Skeletal muscle tissue (tissue), 4 donors: ENCODE measurements around the gene LMNTD1. TPM values are rescaled to one million over a fixed set of nuclear protein-coding genes. Genes with fewer than 3 reads are reported as not detected.

Source experiments
- H3K27ac ChIP-seq: one replicate; pipeline ENCODE4 v1.7.0; 2013; ENCODE audit warnings: mild to moderate bottlenecking, low read depth, low read length, inconsistent platforms
- H3K27me3 ChIP-seq, 3 donors: one replicate each; pipeline ENCODE4 v1.7.0; 2013; ENCODE audit warnings: low read length in 3 of 3; ENCODE audit not compliant: control insufficient read depth in 3 of 3, insufficient read depth in 3 of 3
- H3K36me3 ChIP-seq, 3 donors: one replicate each; pipeline ENCODE4 v1.7.0; 2013; ENCODE audit warnings: low read length in 3 of 3; ENCODE audit not compliant: control insufficient read depth in 3 of 3, insufficient read depth in 3 of 3
- H3K4me1 ChIP-seq, 3 donors: one replicate each; pipeline ENCODE4 v1.7.0; 2013; ENCODE audit warnings: low read length in 3 of 3, mild to moderate bottlenecking in 3 of 3; ENCODE audit not compliant: control insufficient read depth in 3 of 3, insufficient read depth in 3 of 3
- H3K4me3 ChIP-seq, 3 donors: one replicate each; pipeline ENCODE4 v1.7.0; 2013; ENCODE audit warnings: low read length in 3 of 3
- H3K9ac ChIP-seq, 3 donors: one replicate each; pipeline ENCODE4 v1.7.0; 2013; ENCODE audit warnings: low read length in 3 of 3, mild to moderate bottlenecking in 3 of 3, moderate library complexity in 2 of 3, low read depth in 1 of 3
- H3K9me3 ChIP-seq, 3 donors: one replicate each; pipeline ENCODE4 v1.7.0; 2013; ENCODE audit warnings: low read length in 3 of 3; ENCODE audit not compliant: control insufficient read depth in 3 of 3
- total RNA-seq: library from RNA; depleted of rRNA; stranded (reverse); fragments of >200 nt; gene quantifications from one replicate; pipeline ENCODE4 v1.2.3, GENCODE V29; 2014
- donor health status: Osteomylitis.

Gene LMNTD1
- total RNA-seq, 1 donor from 2014 or later = 0.52 TPM

DNA sequence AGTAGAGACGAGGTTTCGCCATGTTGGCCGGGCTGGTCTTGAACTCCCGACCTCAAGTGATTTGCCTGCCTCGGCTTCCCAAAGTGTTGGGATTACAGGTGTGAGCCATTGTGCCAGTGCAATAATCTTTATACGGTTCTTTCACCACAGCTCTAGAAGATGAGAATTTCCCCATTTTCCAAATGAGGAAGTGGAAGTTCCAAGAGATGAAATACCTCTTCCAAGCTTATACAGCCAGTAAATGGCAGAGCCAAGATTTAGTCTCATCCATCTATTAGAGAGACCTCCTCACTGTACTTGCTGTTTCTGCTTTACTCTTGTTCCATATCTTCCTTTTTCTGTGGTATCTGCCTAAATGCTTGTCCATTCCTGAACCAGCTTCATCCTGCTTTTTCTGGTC, 3.1 kb upstream of the LMNTD1 start:
- no peak overlapping the region for H3K4me3 ChIP-seq
- H3K36me3 ChIP-seq = no peaks in the 10 kb centered on the region
- H3K27me3 ChIP-seq = no peaks in the 10 kb centered on the region
- no peak overlapping the region for H3K9ac ChIP-seq
- no peaks in the 10 kb centered on the region for H3K9me3 ChIP-seq
- H3K27ac ChIP-seq = no peak overlapping the region
- no peaks in the 10 kb centered on the region for H3K4me1 ChIP-seq

DNA sequence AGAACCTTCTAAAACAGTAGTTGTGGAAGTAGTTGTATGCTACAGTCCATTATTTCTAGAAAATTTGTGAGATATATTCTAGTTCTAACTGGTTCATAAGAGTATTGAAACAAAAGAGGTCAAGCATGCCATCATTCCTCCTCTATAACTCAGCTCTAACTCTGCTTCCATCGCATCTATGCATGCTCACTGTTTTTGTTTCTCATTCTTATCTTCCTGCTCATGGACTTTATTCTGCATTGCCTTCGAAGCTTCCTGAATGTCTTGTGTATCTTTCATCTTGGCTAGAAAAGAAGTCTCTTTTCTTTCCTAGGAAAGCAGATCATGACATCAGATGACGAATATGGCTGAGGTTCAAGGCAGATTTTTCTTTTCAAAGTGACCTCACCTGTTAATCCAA, 402 bp downstream of the LMNTD1 start:
- H3K27ac ChIP-seq = no peak overlapping the region
- H3K9ac ChIP-seq = no peak overlapping the region
- no peak overlapping the region for H3K4me3 ChIP-seq
- no peaks in the 10 kb centered on the region for H3K27me3 ChIP-seq
- H3K36me3 ChIP-seq = no peaks in the 10 kb centered on the region
- no peaks in the 10 kb centered on the region for H3K9me3 ChIP-seq
- H3K4me1 ChIP-seq = no peaks in the 10 kb centered on the region

DNA sequence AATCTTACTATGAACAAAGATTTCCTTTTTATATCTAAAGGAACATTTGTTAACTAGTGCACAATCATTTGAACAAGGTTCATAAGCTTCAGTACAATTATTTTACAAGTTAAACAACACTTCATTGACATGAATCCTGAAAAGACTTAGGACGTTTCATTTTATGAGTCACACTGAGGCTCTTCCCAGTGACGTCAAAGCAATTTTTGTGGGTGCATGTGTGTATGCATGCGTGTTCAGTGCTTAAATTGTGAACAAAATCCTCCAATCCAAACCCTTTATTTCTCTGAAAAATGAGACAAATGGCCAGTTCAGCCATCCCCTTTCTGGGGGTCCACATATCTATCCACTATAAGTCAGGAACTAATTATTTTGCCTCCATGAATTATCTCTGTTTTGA, 2.9 kb downstream of the LMNTD1 start:
- no peaks in the 10 kb centered on the region for H3K9me3 ChIP-seq
- no peak overlapping the region for H3K27ac ChIP-seq

DNA sequence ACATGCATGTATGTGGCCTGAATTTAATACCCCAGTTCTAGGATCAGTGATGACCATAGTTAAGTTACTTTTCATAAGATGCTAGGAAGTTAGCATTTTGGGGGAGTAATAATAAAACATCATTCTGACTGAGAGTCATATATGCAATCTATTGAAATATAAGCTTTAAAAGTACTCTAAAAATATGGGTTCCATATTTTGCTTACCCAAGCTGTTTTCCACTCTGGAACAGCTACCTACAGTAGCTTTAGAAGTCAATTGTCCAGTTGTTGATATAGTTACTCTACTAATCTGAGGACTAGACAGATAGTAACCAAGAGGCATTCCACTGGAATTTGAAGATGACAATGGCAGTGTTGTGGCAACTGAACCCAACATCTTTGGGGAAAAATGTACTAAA, 4.0 kb downstream of the LMNTD1 start:
- Histone ChIP-seq H3K9ac (no peak overlapping the region), H3K4me3 (no peak overlapping the region), H3K27ac (no peak overlapping the region)

More for the DNA sequence above, 2.9 kb downstream of the LMNTD1 start:
- H3K4me1 ChIP-seq = no peaks in the 10 kb centered on the region
- no peaks in the 10 kb centered on the region for H3K36me3 ChIP-seq
- H3K4me3 ChIP-seq = no peak overlapping the region
- no peaks in the 10 kb centered on the region for H3K27me3 ChIP-seq
- no peak overlapping the region for H3K9ac ChIP-seq

DNA sequence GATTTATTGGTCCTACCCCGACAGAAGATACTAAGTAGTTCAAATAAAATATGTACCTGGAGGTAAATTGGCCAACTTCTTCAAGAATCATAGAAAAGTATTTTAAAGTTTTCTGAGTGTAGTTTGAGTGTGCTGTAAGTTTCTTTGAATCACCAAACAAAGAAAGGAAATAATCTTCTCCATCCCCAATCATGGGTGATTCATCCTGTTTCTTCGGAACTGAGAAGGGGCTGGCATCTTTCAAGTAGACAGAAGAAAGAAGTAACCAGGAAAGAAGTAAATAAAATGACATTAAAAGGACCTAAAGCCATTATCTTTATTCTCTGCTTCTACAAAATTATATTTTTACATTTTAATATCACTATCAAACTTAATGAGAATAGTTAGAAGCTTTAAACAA, 6.8 kb downstream of the LMNTD1 start:
- H3K27ac ChIP-seq = no peak overlapping the region
- H3K4me3 ChIP-seq = no peak overlapping the region
- H3K9me3 ChIP-seq = no peaks in the 10 kb centered on the region
- H3K9ac ChIP-seq = no peak overlapping the region
- H3K4me1 ChIP-seq = no peaks in the 10 kb centered on the region
- H3K36me3 ChIP-seq = no peaks in the 10 kb centered on the region
- H3K27me3 ChIP-seq = no peaks in the 10 kb centered on the region

More for the DNA sequence above, 4.0 kb downstream of the LMNTD1 start:
- no peaks in the 10 kb centered on the region for H3K4me1 ChIP-seq
- H3K27me3 ChIP-seq = no peaks in the 10 kb centered on the region
- no peaks in the 10 kb centered on the region for H3K36me3 ChIP-seq
- no peaks in the 10 kb centered on the region for H3K9me3 ChIP-seq

DNA sequence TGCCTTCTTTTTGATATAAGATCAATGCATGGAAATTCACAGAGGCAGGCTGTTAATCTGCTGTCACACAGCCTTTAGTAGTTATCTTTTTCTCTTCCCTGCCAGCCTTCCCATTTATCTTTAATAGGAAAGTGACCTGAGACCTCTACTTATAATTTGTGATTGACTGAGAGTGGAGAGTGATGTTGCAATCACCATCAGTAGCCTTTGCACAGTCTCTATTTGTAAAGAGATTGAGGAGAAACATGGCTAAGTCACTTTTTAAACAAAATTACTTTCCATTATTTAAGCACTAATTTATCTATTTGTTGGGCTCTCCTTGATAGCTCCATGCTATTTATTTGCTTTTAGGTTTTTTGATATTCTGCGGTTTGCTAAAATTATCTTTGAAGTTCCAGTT, 19.9 kb downstream of the LMNTD1 start:
- Histone ChIP-seq H3K9me3 (no peaks in the 10 kb centered on the region), H3K27ac (no peak overlapping the region), H3K4me3 (no peak overlapping the region), H3K9ac (no peak overlapping the region), H3K27me3 (no peaks in the 10 kb centered on the region), H3K36me3 (no peaks in the 10 kb centered on the region), H3K4me1 (no peaks in the 10 kb centered on the region)

DNA sequence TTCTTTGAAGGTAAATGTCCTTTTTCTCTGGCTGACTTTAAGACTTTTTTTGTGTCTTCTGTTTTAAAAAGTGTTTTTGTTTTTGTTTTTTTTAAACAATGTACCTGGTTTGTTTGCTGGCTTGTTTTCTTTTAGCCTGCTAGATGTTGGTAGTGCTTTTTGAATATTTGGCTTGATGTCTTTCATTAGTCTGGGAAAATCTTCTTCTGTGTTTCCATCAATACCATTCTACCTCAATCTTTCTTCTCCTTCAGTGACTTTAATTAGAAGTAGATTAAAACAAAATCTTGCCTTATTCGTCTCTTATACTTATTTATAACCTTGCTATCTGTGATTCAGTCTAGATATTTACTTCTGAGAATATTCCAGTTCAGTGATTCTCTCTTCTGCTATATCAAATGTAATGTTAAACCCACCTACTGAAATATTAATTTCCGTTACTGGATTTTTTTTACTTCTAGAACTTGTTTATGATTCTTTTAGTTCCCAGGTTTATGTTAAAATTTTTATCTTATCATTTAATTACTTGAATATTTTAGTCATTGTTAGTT, 21.5 kb downstream of the LMNTD1 start:
- Histone ChIP-seq H3K9ac (no peak overlapping the region), H3K4me3 (no peak overlapping the region), H3K36me3 (no peaks in the 10 kb centered on the region), H3K27ac (no peak overlapping the region), H3K9me3 (no peaks in the 10 kb centered on the region), H3K4me1 (no peaks in the 10 kb centered on the region), H3K27me3 (no peaks in the 10 kb centered on the region)

DNA sequence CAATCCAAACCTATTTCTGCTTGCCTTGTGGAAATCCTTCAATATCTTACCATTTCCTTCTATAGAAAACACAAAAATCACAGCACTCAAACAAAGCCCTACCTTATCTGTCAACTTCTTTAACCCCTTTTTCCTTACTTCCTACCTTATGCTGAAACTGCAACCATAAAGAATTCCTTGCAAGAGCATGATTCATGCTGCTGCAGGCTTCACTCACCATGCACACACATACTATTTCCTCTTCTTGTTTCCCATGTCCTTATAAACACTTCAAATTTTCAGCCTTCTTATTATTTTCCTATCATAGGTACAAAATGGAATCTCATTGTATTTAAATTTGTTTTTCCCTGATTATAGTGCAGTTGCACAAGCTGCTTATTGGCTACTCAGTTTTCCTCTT, 23.3 kb downstream of the LMNTD1 start:
- H3K36me3 ChIP-seq = no peaks in the 10 kb centered on the region
- H3K27ac ChIP-seq = no peak overlapping the region
- no peaks in the 10 kb centered on the region for H3K9me3 ChIP-seq
- no peak overlapping the region for H3K4me3 ChIP-seq
- H3K4me1 ChIP-seq = no peaks in the 10 kb centered on the region
- H3K27me3 ChIP-seq = no peaks in the 10 kb centered on the region
- no peak overlapping the region for H3K9ac ChIP-seq

DNA sequence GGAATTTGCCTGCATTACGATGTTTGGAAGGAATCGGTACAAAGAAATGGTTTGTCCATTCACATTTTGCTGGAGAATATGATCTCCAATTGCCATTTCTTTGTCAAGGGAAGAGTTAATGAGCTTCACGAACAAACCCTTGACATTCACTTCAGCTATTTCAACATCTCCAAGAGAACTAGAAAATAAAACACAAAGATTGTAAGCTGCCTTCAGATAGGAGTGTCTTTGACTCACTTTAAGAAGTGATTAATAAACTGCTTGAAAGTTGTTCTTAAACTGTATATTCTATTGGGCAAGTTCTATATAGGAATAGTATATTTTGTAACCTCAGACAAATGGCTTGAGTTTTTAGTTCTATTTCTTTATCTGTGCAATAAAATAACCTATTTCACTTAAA, 26.3 kb downstream of the LMNTD1 start:
- H3K9ac ChIP-seq = no peak overlapping the region
- H3K9me3 ChIP-seq = no peaks in the 10 kb centered on the region
- H3K36me3 ChIP-seq = no peaks in the 10 kb centered on the region
- H3K27ac ChIP-seq = no peak overlapping the region
- no peaks in the 10 kb centered on the region for H3K27me3 ChIP-seq
- no peaks in the 10 kb centered on the region for H3K4me1 ChIP-seq
- no peak overlapping the region for H3K4me3 ChIP-seq

DNA sequence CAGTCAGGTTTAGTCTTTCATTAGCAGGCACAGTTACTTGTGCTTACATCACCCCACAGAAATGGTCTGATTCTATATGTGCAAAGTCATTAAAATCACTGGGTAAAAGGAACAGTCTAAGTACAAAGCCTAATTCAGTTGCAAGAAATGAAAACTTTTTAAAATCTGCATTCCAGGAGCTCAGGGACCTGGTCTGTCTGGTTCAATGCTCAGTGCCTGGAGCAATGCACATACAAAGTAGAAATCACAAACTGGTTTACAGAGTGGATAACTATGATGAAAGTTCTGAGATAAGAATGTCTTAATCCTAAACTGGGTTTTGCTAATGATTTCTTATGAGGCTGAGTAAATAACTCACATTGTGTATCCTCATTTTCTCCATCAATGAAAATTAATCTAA, 28.7 kb downstream of the LMNTD1 start:
- Histone ChIP-seq H3K27ac (no peak overlapping the region), H3K9me3 (no peaks in the 10 kb centered on the region), H3K4me3 (no peak overlapping the region), H3K27me3 (no peaks in the 10 kb centered on the region), H3K9ac (no peak overlapping the region), H3K4me1 (no peaks in the 10 kb centered on the region), H3K36me3 (no peaks in the 10 kb centered on the region)
